ENCODE data around the gene ARMCX1.
"Not testable (repeated sequence)": the region's sequence is repeated elsewhere in the genome, so short reads cannot be mapped to it uniquely, and the experiment has no call there.

The ARMCX1 gene

GRCh38 chrX:101550362-101550750 lies at the start of gene ARMCX1:
ARMCX1 (plus strand) TSS chrX:101550547; CDS start chrX:101552931, 2,384 bp downstream.
- peak; percentile 57 for DNase-seq

- DNase-seq, result not testable (repeated sequence)
Observed at GRCh38 chrX:101502929-101503328, 47.4 kb upstream of the ARMCX1 start.

- DNase-seq, result no peak
Observed at GRCh38 chrX:101507372-101507771, 43.0 kb upstream of the ARMCX1 start.

- no peak for DNase-seq
Observed at GRCh38 chrX:101507986-101508385, 42.4 kb upstream of the ARMCX1 start.

- no peak for DNase-seq
Observed at GRCh38 chrX:101530944-101531343, 19.4 kb upstream of the ARMCX1 start.

GRCh38 chrX:101539116-101539515 lies 11.2 kb upstream of the ARMCX1 start:
- DNase-seq, result no peak

GRCh38 chrX:101550751-101551379 lies 518 bp downstream of the ARMCX1 start:
- DNase-seq, result peak; percentile 22

GRCh38 chrX:101551380-101551767 lies 1.0 kb downstream of the ARMCX1 start:
- DNase-seq, result no peak

GRCh38 chrX:101552714-101553113 lies 2.4 kb downstream of the ARMCX1 start:
- no peak for DNase-seq

- DNase-seq, result no peak
Observed at GRCh38 chrX:101564651-101565050, 14.3 kb downstream of the ARMCX1 start.

GRCh38 chrX:101595739-101596419 lies 45.5 kb downstream of the ARMCX1 start:
- DNase-seq, result peak; percentile 61

GRCh38 chrX:101599592-101599991 lies 49.2 kb downstream of the ARMCX1 start:
- not testable (repeated sequence) for DNase-seq

- DNase-seq, result no peak
Observed at GRCh38 chrX:101602077-101602476, 51.7 kb downstream of the ARMCX1 start.

All from NCI-H1436 (cell line).